ENCODE data around the gene SLC2A13. TPM values are rescaled to one million over a fixed set of nuclear protein-coding genes. Genes with fewer than 3 reads are reported as not detected.

SLC2A13 gene
- total RNA-seq: 10.8 and 19.4 TPM in 2 replicates

GRCh38 chr12:40105515-40106201 is at the start of gene SLC2A13:
Gene SLC2A13, minus strand, starts transcription at chr12:40106081. Its CDS starts 273 bp downstream, at chr12:40105808.

Other genes with a start within 250 kb of the SLC2A13 start
- gene LRRK2, start 118.9 kb upstream of the SLC2A13 start, total RNA-seq: 12.1 and 15.3 TPM in 2 replicates